Kasumi-1 (cell line): ENCODE results near the gene ARHGAP24.
"Not testable (repeated sequence)": the region's sequence is repeated elsewhere in the genome, so short reads cannot be mapped to it uniquely, and the experiment has no call there.

Experiments
- DNase-seq, 2 experiments: peaks; one replicate each; lab custom pipeline; 2025; lab: John Stamatoyannopoulos, UW

Gene ARHGAP24

GRCh38 chr4:85518526-85518925 is 43.6 kb downstream of the ARHGAP24 start:
- DNase-seq: not testable (repeated sequence)

- DNase-seq: no peak
Measured at GRCh38 chr4:85520765-85521749, 46.1 kb downstream of the ARHGAP24 start.

- DNase-seq: no peak
Measured at GRCh38 chr4:85522277-85522676, 47.3 kb downstream of the ARHGAP24 start.

- no peak for DNase-seq
Measured at GRCh38 chr4:85522836-85523235, 47.9 kb downstream of the ARHGAP24 start.

- DNase-seq: no peak
Measured at GRCh38 chr4:85527815-85528214, 52.9 kb downstream of the ARHGAP24 start.

GRCh38 chr4:85531560-85532341 is 56.8 kb downstream of the ARHGAP24 start:
- DNase-seq: no peak

GRCh38 chr4:85534120-85534519 is 59.2 kb downstream of the ARHGAP24 start:
- DNase-seq: no peak

GRCh38 chr4:85543832-85544231 is 68.9 kb downstream of the ARHGAP24 start:
- no peak for DNase-seq

- no peak for DNase-seq
Measured at GRCh38 chr4:85544751-85545150, 69.8 kb downstream of the ARHGAP24 start.

- no peak for DNase-seq
Measured at GRCh38 chr4:85548116-85548515, 73.2 kb downstream of the ARHGAP24 start.

GRCh38 chr4:85548841-85549240 is 73.9 kb downstream of the ARHGAP24 start:
- no peak for DNase-seq

GRCh38 chr4:85555206-85555605 is 80.3 kb downstream of the ARHGAP24 start:
- no peak for DNase-seq

GRCh38 chr4:85556283-85556682 is 81.3 kb downstream of the ARHGAP24 start:
- no peak for DNase-seq

- no peak for DNase-seq
Measured at GRCh38 chr4:85557016-85557901, 82.3 kb downstream of the ARHGAP24 start.

- DNase-seq: no peak
Measured at GRCh38 chr4:85565761-85566480, 91.0 kb downstream of the ARHGAP24 start.

- DNase-seq: peak in 1 of 2 experiments; percentile 2
Measured at GRCh38 chr4:85569730-85570299, 94.9 kb downstream of the ARHGAP24 start.

- no peak for DNase-seq
Measured at GRCh38 chr4:85570388-85570787, 95.4 kb downstream of the ARHGAP24 start.

GRCh38 chr4:85571008-85571407 is 96.1 kb downstream of the ARHGAP24 start:
- DNase-seq: no peak

GRCh38 chr4:85573270-85573669 is 98.3 kb downstream of the ARHGAP24 start:
- no peak for DNase-seq

- DNase-seq: no peak
Measured at GRCh38 chr4:85577307-85577706, 102.4 kb downstream of the ARHGAP24 start.

- no peak for DNase-seq
Measured at GRCh38 chr4:85579942-85580341, 105.0 kb downstream of the ARHGAP24 start.
